ENCODE measurements around the gene STARD8. TPM values are rescaled to one million over a fixed set of nuclear protein-coding genes. Genes with fewer than 3 reads are reported as not detected.

STARD8 gene
- total RNA-seq, 1 donor from 2014 or later = 9.3 TPM

DNA sequence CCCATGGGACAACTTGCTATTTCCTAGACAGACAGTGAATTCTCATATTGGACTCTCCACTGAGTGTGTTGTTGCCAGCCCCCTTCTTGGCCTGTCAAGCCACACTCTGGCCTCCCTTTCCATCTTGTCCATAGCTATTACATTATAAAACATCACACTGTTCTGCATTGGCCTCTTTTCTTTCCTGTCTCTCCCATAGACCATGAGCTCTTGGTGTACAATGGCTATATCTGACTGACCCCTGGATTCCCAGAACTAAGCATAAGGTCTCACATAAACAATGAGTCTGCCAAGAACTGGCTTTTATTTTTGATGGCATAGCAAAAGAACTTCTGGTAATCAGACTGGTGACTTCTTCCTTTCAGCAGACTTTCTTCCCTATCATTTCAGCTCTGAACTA, 23.8 kb downstream of the STARD8 start:
- no peak overlapping the region for H3K4me3 ChIP-seq
- H3K36me3 ChIP-seq = no peaks in the 10 kb centered on the region
- no peak for TF ChIP-seq CTCF (IDR thresholded peaks at IDR 0.05; ENCODE audit: borderline replicate concordance)
- no peaks in the 10 kb centered on the region for H3K27me3 ChIP-seq (ENCODE audit: low read depth)
- H3K4me1 ChIP-seq = peaks cover 16% of the 10 kb centered on the region
- DNase-seq = no peak
- H3K27ac ChIP-seq (replicated peaks) = peak overlapping the region; percentile 78
- no peaks in the 10 kb centered on the region for H3K9me3 ChIP-seq (replicated peaks)
- intact Hi-C loops (cut with micrococcal nuclease) = no loop called here

DNA sequence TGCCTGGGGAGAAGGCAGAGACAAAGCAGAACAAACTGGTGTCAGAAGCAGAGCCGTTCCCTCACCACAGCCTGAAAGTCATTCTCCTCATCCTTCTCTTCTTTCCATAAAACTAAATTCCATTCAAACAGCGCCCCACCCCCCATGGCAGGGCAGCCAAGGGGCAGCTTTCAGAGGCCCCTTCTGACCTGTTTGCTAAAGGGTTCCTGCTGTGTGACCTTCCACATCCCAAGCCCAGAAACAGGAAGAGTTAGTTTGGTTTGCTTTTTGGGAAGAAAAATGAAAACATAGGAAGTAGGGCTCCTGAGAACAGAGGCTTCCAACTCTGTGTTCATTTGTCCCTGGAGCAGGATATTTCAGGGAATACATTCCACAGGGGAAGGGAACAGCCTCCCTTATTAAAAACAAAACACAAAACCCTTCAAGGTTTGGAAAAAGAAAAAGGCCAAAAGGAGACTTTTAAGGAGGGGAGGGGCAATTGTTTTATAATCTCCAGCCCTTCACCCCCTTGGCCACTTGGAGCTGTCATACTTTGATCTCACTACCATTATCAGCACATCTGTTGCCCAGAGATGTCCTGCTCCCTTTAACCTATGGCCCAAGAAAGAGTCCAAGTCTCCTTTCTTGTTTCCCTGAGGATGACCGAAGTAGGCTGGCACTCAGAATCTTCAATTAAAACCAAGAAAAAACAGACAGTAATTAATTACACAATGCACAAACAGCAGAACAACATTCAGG, 25.3 kb downstream of the STARD8 start:
- no peaks in the 10 kb centered on the region for H3K36me3 ChIP-seq
- no peaks in the 10 kb centered on the region for H3K9me3 ChIP-seq (replicated peaks)
- no peaks in the 10 kb centered on the region for H3K27me3 ChIP-seq (ENCODE audit: low read depth)
- H3K4me1 ChIP-seq = peaks cover 16% of the 10 kb centered on the region
- peak overlapping the region; percentile 78 for H3K27ac ChIP-seq (replicated peaks)
- no peak for TF ChIP-seq CTCF (IDR thresholded peaks at IDR 0.05; ENCODE audit: borderline replicate concordance)
- peak; percentile 62 for DNase-seq
- H3K4me3 ChIP-seq = no peak overlapping the region
- intact Hi-C loops (cut with micrococcal nuclease) = no loop called here

DNA sequence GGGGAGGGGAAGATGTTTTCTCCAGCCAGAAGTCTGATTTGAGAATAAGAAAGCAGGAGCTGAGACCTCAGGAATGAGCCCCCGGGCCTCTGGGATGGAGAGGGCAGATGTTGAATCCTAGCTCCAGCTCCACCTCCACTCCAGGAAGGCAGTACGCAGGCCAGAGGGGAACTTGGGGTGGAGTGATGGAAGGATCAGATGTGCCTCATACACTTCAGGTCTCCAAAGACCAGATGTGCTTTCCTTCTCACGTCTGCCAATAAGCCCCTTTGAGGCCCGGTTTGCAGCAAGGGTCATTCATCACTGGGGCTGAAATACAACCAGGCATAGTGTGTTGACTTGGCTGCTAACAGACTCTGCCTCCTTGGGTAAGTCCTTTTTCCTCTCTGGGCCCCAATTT, 28.1 kb downstream of the STARD8 start:
- TF ChIP-seq CTCF (IDR thresholded peaks at IDR 0.05; ENCODE audit: borderline replicate concordance) = no peak
- no peaks in the 10 kb centered on the region for H3K9me3 ChIP-seq (replicated peaks)
- DNase-seq = no peak
- no peaks in the 10 kb centered on the region for H3K36me3 ChIP-seq
- H3K27ac ChIP-seq (replicated peaks) = no peak overlapping the region
- peaks cover 18% of the 10 kb centered on the region for H3K4me1 ChIP-seq
- intact Hi-C loops (cut with micrococcal nuclease) = no loop called here
- H3K27me3 ChIP-seq (ENCODE audit: low read depth) = no peaks in the 10 kb centered on the region
- no peak overlapping the region for H3K4me3 ChIP-seq

- peaks cover 24% of the 10 kb centered on the region for H3K4me1 ChIP-seq
- H3K27ac ChIP-seq (replicated peaks) = no peak overlapping the region
- no peak for TF ChIP-seq CTCF (IDR thresholded peaks at IDR 0.05; ENCODE audit: borderline replicate concordance)
- no peaks in the 10 kb centered on the region for H3K9me3 ChIP-seq (replicated peaks)
- no peaks in the 10 kb centered on the region for H3K36me3 ChIP-seq
- no peak for DNase-seq
- no peaks in the 10 kb centered on the region for H3K27me3 ChIP-seq (ENCODE audit: low read depth)
- no peak overlapping the region for H3K4me3 ChIP-seq
- intact Hi-C loops (cut with micrococcal nuclease) = no loop called here
These were observed 28.9 kb downstream of the STARD8 start for GRCh38 chrX:68676335-68676734.

GRCh38 chrX:68677998-68678397, 30.5 kb downstream of the STARD8 start:
- DNase-seq = no peak
- H3K27me3 ChIP-seq (ENCODE audit: low read depth) = no peaks in the 10 kb centered on the region
- H3K27ac ChIP-seq (replicated peaks) = no peak overlapping the region
- no peak overlapping the region for H3K4me3 ChIP-seq
- peaks cover 39% of the 10 kb centered on the region for H3K4me1 ChIP-seq
- no peak for TF ChIP-seq CTCF (IDR thresholded peaks at IDR 0.05; ENCODE audit: borderline replicate concordance)
- H3K36me3 ChIP-seq = no peaks in the 10 kb centered on the region
- intact Hi-C loops (cut with micrococcal nuclease) = no loop called here
- H3K9me3 ChIP-seq (replicated peaks) = no peaks in the 10 kb centered on the region
